ENCODE results near the gene TTF1.

The TTF1 gene

DNA sequence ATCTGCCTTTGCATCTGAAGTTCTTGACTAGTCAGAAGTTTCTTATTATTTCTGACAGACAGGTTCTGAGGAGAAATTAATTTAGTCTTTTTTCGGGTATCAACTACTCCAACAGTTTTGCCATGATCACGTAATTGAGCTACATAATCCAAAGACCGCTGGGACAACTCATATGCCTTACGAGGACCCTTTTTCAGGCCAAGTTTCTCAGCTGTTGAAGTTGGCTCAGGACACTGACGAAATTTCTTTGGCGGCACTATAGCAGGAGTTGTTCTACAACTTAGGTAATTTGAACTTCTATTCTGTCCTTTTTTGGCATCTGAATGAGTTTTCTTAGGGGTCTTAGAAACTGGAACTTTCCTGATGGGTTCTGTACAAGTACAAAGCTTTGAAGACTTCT is 79.1 kb downstream of the TTF1 start:
- TF ChIP-seq, protein P1, sequence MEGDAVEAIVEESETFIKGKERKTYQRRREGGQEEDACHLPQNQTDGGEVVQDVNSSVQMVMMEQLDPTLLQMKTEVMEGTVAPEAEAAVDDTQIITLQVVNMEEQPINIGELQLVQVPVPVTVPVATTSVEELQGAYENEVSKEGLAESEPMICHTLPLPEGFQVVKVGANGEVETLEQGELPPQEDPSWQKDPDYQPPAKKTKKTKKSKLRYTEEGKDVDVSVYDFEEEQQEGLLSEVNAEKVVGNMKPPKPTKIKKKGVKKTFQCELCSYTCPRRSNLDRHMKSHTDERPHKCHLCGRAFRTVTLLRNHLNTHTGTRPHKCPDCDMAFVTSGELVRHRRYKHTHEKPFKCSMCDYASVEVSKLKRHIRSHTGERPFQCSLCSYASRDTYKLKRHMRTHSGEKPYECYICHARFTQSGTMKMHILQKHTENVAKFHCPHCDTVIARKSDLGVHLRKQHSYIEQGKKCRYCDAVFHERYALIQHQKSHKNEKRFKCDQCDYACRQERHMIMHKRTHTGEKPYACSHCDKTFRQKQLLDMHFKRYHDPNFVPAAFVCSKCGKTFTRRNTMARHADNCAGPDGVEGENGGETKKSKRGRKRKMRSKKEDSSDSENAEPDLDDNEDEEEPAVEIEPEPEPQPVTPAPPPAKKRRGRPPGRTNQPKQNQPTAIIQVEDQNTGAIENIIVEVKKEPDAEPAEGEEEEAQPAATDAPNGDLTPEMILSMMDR (conservative IDR thresholded peaks at IDR 0.05; ENCODE audit: low read length), result no peak
- no peak overlapping the region for H3K4me3 ChIP-seq (ENCODE audit: low read length)
- DNase-seq (ENCODE audit: low read depth), result no peak
